Erythroblast (primary cell): ENCODE measurements around the gene AKNA.
"Not testable (repeated sequence)": the region's sequence is repeated elsewhere in the genome, so short reads cannot be mapped to it uniquely, and the experiment has no call there.

Experiments
- GATA1 ChIP-seq: IDR thresholded peaks from 2 replicates; pipeline ENCODE4 v1.6.1; 2011; ENCODE audit warnings: low read depth, mild to moderate bottlenecking, control low read depth, low read length, moderate library complexity
- POLR2A ChIP-seq: IDR thresholded peaks from 2 replicates; pipeline ENCODE4 v1.6.1; 2011; ENCODE audit warnings: mild to moderate bottlenecking, low read length

DNA sequence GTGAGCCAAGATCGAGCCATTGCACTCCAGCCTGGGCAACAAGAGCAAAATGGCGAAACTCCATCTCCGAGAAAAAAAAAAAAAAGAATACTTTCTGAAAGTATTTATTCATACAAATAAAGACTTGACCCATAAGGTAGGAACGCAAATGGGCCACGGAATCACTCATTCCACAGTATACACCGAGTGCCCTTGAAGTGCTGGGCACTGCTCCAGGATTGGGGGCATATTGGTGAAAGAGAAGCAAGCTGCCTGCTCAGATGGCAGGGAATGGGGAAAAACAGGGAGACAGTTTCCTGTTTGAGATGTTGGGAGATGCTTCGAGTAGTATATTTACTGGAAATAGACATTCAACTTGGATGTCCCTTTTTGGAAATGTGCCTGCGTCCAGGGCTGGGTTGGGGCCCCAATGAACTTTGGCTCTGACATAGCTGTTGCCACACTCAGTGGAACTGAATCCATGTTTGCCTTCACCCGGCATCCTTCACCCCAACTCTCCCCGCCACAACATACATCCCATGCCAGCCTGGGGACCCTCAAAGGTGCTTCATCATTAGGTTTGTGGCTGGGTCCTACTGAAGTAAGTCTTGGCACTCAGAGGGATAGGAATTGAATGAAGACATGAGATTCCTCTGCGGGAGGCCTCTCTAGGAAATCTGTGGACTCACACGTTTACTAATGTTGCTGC lies 58.7 kb downstream of the AKNA start:
- not testable (repeated sequence) for TF ChIP-seq POLR2A, GATA1
